Measurements from ENCODE around the gene DLG3. TPM values are rescaled to one million over a fixed set of nuclear protein-coding genes. Genes with fewer than 3 reads are reported as not detected.

DLG3 gene
- total RNA-seq, 1 donor from 2014 or later: 10.3 TPM

DNA sequence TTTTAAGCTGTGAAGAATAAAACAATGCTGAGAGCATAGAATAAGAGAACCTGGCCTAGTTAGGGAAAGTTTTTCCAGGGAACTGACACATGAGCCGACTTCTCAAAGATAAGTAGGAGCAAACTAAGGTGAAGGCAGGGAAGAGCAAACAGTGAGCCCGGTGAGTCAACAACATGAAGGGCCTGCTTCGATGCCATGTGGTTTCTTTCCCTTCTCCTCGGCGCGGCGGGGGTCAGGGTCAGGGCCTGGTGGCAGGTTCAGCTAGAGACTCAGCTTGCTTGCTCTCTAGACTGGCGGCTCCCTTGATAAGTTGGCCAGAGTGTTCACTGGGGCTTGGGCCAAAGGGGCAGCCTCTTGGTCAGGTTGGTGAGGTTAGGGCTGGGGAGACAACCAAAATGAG lies 81.1 kb downstream of the DLG3 start:
- TF ChIP-seq, protein P1, sequence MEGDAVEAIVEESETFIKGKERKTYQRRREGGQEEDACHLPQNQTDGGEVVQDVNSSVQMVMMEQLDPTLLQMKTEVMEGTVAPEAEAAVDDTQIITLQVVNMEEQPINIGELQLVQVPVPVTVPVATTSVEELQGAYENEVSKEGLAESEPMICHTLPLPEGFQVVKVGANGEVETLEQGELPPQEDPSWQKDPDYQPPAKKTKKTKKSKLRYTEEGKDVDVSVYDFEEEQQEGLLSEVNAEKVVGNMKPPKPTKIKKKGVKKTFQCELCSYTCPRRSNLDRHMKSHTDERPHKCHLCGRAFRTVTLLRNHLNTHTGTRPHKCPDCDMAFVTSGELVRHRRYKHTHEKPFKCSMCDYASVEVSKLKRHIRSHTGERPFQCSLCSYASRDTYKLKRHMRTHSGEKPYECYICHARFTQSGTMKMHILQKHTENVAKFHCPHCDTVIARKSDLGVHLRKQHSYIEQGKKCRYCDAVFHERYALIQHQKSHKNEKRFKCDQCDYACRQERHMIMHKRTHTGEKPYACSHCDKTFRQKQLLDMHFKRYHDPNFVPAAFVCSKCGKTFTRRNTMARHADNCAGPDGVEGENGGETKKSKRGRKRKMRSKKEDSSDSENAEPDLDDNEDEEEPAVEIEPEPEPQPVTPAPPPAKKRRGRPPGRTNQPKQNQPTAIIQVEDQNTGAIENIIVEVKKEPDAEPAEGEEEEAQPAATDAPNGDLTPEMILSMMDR (IDR thresholded peaks at IDR 0.05; ENCODE audit: unreplicated experiment): no peak
- Mint-ChIP-seq H3K27ac (ENCODE audit: unreplicated experiment) (no peak overlapping the region), H3K9me3 (ENCODE audit: unreplicated experiment) (no peaks in the 10 kb centered on the region)

GRCh38 chrX:70527053-70527452 lies 82.4 kb downstream of the DLG3 start:
- Mint-ChIP-seq H3K4me3 (ENCODE audit: unreplicated experiment) (no peak overlapping the region), H3K27ac (ENCODE audit: unreplicated experiment) (no peak overlapping the region), H3K4me1 (ENCODE audit: unreplicated experiment) (peaks cover 8% of the 10 kb centered on the region), H3K27me3 (ENCODE audit: unreplicated experiment) (peaks cover 3% of the 10 kb centered on the region), H3K36me3 (ENCODE audit: low read depth, unreplicated experiment) (no peaks in the 10 kb centered on the region), H3K9me3 (ENCODE audit: unreplicated experiment) (no peaks in the 10 kb centered on the region)
- no peak for DNase-seq (ENCODE audit: low spot score)
- TF ChIP-seq, protein P1 (IDR thresholded peaks at IDR 0.05; ENCODE audit: unreplicated experiment): no peak

More for the DNA sequence above, 81.1 kb downstream of the DLG3 start:
- no peaks in the 10 kb centered on the region for H3K36me3 Mint-ChIP-seq (ENCODE audit: low read depth, unreplicated experiment)
- no peak overlapping the region for H3K4me3 Mint-ChIP-seq (ENCODE audit: unreplicated experiment)
- no peak for DNase-seq (ENCODE audit: low spot score)
- H3K27me3 Mint-ChIP-seq (ENCODE audit: unreplicated experiment): peaks cover 3% of the 10 kb centered on the region
- peaks cover 8% of the 10 kb centered on the region for H3K4me1 Mint-ChIP-seq (ENCODE audit: unreplicated experiment)

DNA sequence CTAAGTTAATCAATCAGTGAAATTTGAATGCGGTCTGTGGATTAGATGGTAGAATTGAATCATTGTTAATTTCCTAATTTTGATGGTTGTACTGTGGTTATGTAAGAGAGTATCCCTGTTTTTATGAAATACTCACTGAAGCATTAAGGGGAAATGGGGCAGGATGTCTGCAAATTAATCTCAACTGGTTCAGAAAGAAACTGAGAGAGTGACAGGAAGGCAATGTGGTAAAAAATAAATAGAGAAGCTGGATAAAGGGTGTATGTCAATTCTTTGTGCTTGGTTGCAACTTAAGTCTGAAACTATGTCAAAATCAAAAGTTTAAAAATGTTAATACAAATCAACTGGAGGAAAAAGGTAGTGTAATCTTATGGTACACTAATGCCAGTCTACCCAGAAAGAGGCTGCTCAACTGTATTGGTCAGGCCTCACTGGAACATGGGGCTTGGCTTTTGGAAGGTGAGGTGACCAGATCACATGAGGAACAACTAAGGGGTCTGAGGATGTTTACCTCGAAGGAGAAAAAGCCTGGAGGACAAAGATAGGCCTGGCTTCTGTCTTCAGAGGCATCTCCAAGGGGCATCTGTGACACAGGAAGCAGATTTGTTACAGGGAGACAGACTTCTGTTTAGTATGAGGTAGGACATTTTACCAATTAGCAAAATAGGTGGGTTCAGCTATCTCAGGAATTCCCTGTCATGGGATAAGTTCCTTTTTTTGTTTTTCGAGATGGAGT lies 83.1 kb downstream of the DLG3 start:
- H3K9me3 Mint-ChIP-seq (ENCODE audit: unreplicated experiment): no peaks in the 10 kb centered on the region

DNA sequence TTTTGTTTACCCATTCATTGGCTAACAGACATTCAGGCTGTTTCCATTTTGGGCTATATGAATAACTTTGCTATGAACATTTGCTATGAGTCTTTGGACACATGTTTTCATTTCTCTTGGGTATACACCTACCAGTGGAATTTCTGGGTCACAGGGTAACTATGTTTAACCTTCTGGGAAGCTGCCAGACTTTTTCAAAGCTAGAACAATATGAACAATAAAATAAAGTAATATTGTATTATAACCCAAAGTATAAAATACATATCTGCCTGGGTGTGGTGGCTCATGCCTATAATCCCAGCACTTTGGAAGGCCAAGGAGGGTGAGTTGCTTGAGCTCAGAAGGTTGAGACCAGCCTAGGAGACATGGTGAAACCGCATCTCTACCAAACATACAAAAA lies 90.6 kb downstream of the DLG3 start:
- Mint-ChIP-seq H3K36me3 (ENCODE audit: low read depth, unreplicated experiment) (no peaks in the 10 kb centered on the region), H3K4me3 (ENCODE audit: unreplicated experiment) (no peak overlapping the region), H3K27ac (ENCODE audit: unreplicated experiment) (no peak overlapping the region), H3K4me1 (ENCODE audit: unreplicated experiment) (no peaks in the 10 kb centered on the region), H3K27me3 (ENCODE audit: unreplicated experiment) (peaks cover 1% of the 10 kb centered on the region), H3K9me3 (ENCODE audit: unreplicated experiment) (no peaks in the 10 kb centered on the region)
- DNase-seq (ENCODE audit: low spot score): no peak
- TF ChIP-seq, protein P1 (IDR thresholded peaks at IDR 0.05; ENCODE audit: unreplicated experiment): no peak

More for the DNA sequence above, 83.1 kb downstream of the DLG3 start:
- Mint-ChIP-seq H3K4me1 (ENCODE audit: unreplicated experiment) (peaks cover 8% of the 10 kb centered on the region), H3K27me3 (ENCODE audit: unreplicated experiment) (peaks cover 3% of the 10 kb centered on the region), H3K4me3 (ENCODE audit: unreplicated experiment) (no peak overlapping the region), H3K27ac (ENCODE audit: unreplicated experiment) (peak overlapping the region; percentile 4), H3K36me3 (ENCODE audit: low read depth, unreplicated experiment) (no peaks in the 10 kb centered on the region)
- TF ChIP-seq, protein P1 (IDR thresholded peaks at IDR 0.05; ENCODE audit: unreplicated experiment): no peak
- DNase-seq (ENCODE audit: low spot score): no peak

DNA sequence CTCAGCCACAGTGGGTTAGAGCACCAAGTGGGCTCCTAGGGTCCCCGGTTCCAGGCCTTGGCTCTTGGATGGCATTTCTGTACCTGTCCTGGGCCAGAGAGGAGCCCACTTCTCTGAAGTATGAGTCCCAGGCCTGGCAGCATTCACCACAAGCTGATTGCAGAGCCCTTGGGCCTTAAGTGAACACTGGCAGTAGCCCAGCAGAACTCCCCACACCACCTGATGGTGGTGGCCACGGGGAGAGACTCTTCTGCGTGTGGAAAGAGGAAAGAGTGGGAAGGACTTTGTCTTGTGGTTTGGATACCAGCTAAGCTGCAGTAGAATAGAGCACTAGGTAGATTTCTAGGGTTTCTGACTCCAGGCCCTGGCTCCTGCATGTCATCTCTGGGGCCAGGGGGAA lies 104.8 kb downstream of the DLG3 start:
- H3K27ac Mint-ChIP-seq (ENCODE audit: unreplicated experiment): no peak overlapping the region
- TF ChIP-seq, protein P1 (IDR thresholded peaks at IDR 0.05; ENCODE audit: unreplicated experiment): no peak
- no peak for DNase-seq (ENCODE audit: low spot score)

More for the DNA sequence above, 104.8 kb downstream of the DLG3 start:
- no peaks in the 10 kb centered on the region for H3K4me1 Mint-ChIP-seq (ENCODE audit: unreplicated experiment)
- H3K36me3 Mint-ChIP-seq (ENCODE audit: low read depth, unreplicated experiment): no peaks in the 10 kb centered on the region
- H3K27me3 Mint-ChIP-seq (ENCODE audit: unreplicated experiment): peaks cover 1% of the 10 kb centered on the region
- no peaks in the 10 kb centered on the region for H3K9me3 Mint-ChIP-seq (ENCODE audit: unreplicated experiment)
- H3K4me3 Mint-ChIP-seq (ENCODE audit: unreplicated experiment): no peak overlapping the region

Measured in endothelial cell (in vitro differentiated cells).